K562 (cell line): ENCODE results near the gene CLCA2. TPM values are rescaled to one million over a fixed set of nuclear protein-coding genes. Genes with fewer than 3 reads are reported as not detected.

Experiments used
- FOXM1 ChIP-seq, 2 experiments: fragments of 450-650 bp in 1 of 2; sonication (generic) in 1 of 2; formaldehyde crosslinking in 1 of 2; IDR thresholded peaks; 2 replicates each; pipeline versions ENCODE4 v1.6.1 to v1.9.0; 2017 to 2022; ENCODE audit warnings: low read depth in 2 of 2, mild to moderate bottlenecking in 2 of 2, missing genetic modification reagents in 1 of 2, moderate library complexity in 1 of 2
- RBM34 ChIP-seq: fragments of 200-400 bp; formaldehyde crosslinking; IDR thresholded peaks from 2 replicates; pipeline ENCODE4 v1.6.1; 2018; ENCODE audit warnings: low read length, borderline replicate concordance; ENCODE audit not compliant: insufficient read depth
- REST ChIP-seq, 2 experiments: fragments of 450-650 bp; formaldehyde crosslinking in 1 of 2; IDR thresholded peaks; 2 replicates each; pipeline versions ENCODE4 v1.4.0 to v1.6.1; 2014 to 2020; ENCODE audit warnings: mild to moderate bottlenecking in 2 of 2, borderline replicate concordance in 1 of 2, low read depth in 1 of 2
- SMAD3 ChIP-seq: fragments of 450-650 bp; formaldehyde crosslinking; conservative IDR thresholded peaks from 2 replicates; pipeline ENCODE4 v1.4.0; 2020; ENCODE audit warnings: mild to moderate bottlenecking
- SNAPC5 ChIP-seq: fragments of 250-450 bp; sonication (Bioruptor Pico); IDR thresholded peaks from 2 replicates; pipeline ENCODE4 v1.8.0; 2021; ENCODE audit warnings: moderate library complexity, mild to moderate bottlenecking, inconsistent platforms
- SRSF1 ChIP-seq: fragments of 200-400 bp; formaldehyde crosslinking; IDR thresholded peaks from 2 replicates; pipeline ENCODE4 v1.6.1; 2017; ENCODE audit warnings: mild to moderate bottlenecking, low read depth, low read length, moderate library complexity
- TAF15 ChIP-seq: fragments of 200-400 bp; formaldehyde crosslinking; IDR thresholded peaks from 2 replicates; pipeline ENCODE4 v1.6.1; 2017; ENCODE audit warnings: mild to moderate bottlenecking, low read depth, low read length, moderate library complexity
- ZBTB11 ChIP-seq, 3 experiments: fragments of 200-800 bp in 1 of 3; fragments of 250-450 bp in 1 of 3; fragments of 450-650 bp in 1 of 3; sonication (Bioruptor Pico) in 1 of 3; sonication (Bioruptor generic) in 1 of 3; formaldehyde crosslinking in 1 of 3; IDR thresholded peaks; 2 replicates each; pipeline versions ENCODE4 v1.6.1 to v1.8.0; 2016 to 2022; ENCODE audit warnings: mild to moderate bottlenecking in 2 of 3, missing genetic modification characterization in 2 of 3, missing compliant biosample characterization in 1 of 3, moderate library complexity in 1 of 3
- ZFP1 ChIP-seq: fragments of 450-650 bp; formaldehyde crosslinking; IDR thresholded peaks from 2 replicates; pipeline ENCODE4 v1.4.0; 2020; ENCODE audit warnings: mild to moderate bottlenecking, mixed read lengths
- ZNF174 ChIP-seq: fragments of 250-450 bp; sonication (Bioruptor Pico); IDR thresholded peaks from 2 replicates; pipeline ENCODE4 v1.4.0; 2020; ENCODE audit warnings: mild to moderate bottlenecking
- polyA plus RNA-seq, 8 experiments: library from polyadenylated mRNA; depleted of rRNA in 4 of 8; stranded (reverse) in 5 of 8; unstranded in 3 of 8; fragments of >200 nt; fragmentation: Nextera tagmentation in 2 of 8; fragmentation: Illumina TruSeq in 1 of 8; extraction: Ambion mirVana in 2 of 8; extraction: Trizol in 1 of 8; gene quantifications; 2 replicates each; pipeline versions ENCODE4 v1.2.1 to v1.2.3, GENCODE V29; 2011 to 2014; ENCODE audit warnings: inconsistent platforms in 1 of 8, missing spikeins in 1 of 8
- total RNA-seq, 7 experiments: library from RNA; depleted of rRNA in 6 of 7; stranded (reverse); fragments of >200 nt in 6 of 7; fragmentation: Illumina TruSeq in 2 of 7; extraction: Trizol in 2 of 7; gene quantifications; 2 replicates each; pipeline versions ENCODE4 v1.2.1 to v1.2.3, GENCODE V29; 2011 to 2021; ENCODE audit warnings: low replicate concordance in 1 of 7
- TF ChIP-seq, protein P1 (sequence below), 2 experiments: IDR thresholded peaks; 2 replicates each; pipeline ENCODE4 v1.6.1; 2012; ENCODE audit warnings: improper control_type of control experiment in 2 of 2, low read depth in 2 of 2, low read length in 2 of 2, borderline replicate concordance in 1 of 2

Gene CLCA2
- total and polyA plus RNA-seq, 9 of the 15 experiments (the other 6 are each of a cell fraction or from before 2014, with no cell fraction given), result 0.03 TPM; not detected in 8

- no peak for TF ChIP-seq REST (IDR thresholded peaks at IDR 0.05; ENCODE audit: borderline replicate concordance)
- TF ChIP-seq REST (CRISPR knock-in tag; IDR thresholded peaks at IDR 0.05; ENCODE audit: low read depth), result peak; percentile 72; the same call in 1 of the 2 replicates
- TF ChIP-seq, protein P1, sequence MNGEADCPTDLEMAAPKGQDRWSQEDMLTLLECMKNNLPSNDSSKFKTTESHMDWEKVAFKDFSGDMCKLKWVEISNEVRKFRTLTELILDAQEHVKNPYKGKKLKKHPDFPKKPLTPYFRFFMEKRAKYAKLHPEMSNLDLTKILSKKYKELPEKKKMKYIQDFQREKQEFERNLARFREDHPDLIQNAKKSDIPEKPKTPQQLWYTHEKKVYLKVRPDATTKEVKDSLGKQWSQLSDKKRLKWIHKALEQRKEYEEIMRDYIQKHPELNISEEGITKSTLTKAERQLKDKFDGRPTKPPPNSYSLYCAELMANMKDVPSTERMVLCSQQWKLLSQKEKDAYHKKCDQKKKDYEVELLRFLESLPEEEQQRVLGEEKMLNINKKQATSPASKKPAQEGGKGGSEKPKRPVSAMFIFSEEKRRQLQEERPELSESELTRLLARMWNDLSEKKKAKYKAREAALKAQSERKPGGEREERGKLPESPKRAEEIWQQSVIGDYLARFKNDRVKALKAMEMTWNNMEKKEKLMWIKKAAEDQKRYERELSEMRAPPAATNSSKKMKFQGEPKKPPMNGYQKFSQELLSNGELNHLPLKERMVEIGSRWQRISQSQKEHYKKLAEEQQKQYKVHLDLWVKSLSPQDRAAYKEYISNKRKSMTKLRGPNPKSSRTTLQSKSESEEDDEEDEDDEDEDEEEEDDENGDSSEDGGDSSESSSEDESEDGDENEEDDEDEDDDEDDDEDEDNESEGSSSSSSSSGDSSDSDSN (IDR thresholded peaks at IDR 0.05; ENCODE audit: borderline replicate concordance in 1 of 2, low read depth in 2 of 2, low read length in 2 of 2), result no peak
- TF ChIP-seq SRSF1, result no peak
- peak; percentile 93 for TF ChIP-seq ZFP1 (CRISPR knock-in tag)
- peak; percentile 93; the same call in 1 of the 2 replicates for TF ChIP-seq ZNF174 (CRISPR knock-in tag)
- TF ChIP-seq SNAPC5 (CRISPR knock-in tag), result peak; percentile 67
- no peak for TF ChIP-seq TAF15
- peak; percentile 98 for TF ChIP-seq SMAD3 (CRISPR knock-in tag)
- no peak for TF ChIP-seq RBM34
- peak in 1 of 3 experiments; percentile 80; a peak in 2 of 6 replicates for TF ChIP-seq ZBTB11 (CRISPR knock-in tag; IDR thresholded peaks at IDR 0.05)
- peak; percentile 90 for TF ChIP-seq FOXM1 (IDR thresholded peaks at IDR 0.05; ENCODE audit: low read depth)
- no peak for TF ChIP-seq FOXM1 (CRISPR knock-in tag; IDR thresholded peaks at IDR 0.05; ENCODE audit: low read depth)
These were observed 37.5 kb downstream of the CLCA2 start (continued) for GRCh38 chr1:86461482-86461881.
